Breast epithelium (tissue), 4 donors: ENCODE measurements around the gene ETNK1. TPM values are rescaled to one million over a fixed set of nuclear protein-coding genes. Genes with fewer than 3 reads are reported as not detected.
"Not testable (repeated sequence)": the region's sequence is repeated elsewhere in the genome, so short reads cannot be mapped to it uniquely, and the experiment has no call there.

ENCODE experiments used
- DNase-seq, 2 donors: peaks; one replicate each; pipeline ENCODE4 v3.0.0-alpha.2; 2019; ENCODE audit warnings: low spot score in 2 of 2
- H3K27ac ChIP-seq, 2 donors: fragments of 200-600 bp; sonication (generic) in 1 of 2; one replicate each; pipeline ENCODE4 v1.5.1; 2016 to 2019; ENCODE audit warnings: mild to moderate bottlenecking in 1 of 2
- H3K27me3 ChIP-seq, 2 donors: fragments of 200-600 bp; sonication (generic) in 1 of 2; one replicate each; pipeline versions ENCODE4 v1.5.1 to v1.6.0; 2017 to 2019; ENCODE audit warnings: control low read depth in 1 of 2, mild to moderate bottlenecking in 1 of 2
- H3K36me3 ChIP-seq: fragments of 200-600 bp; one replicate; pipeline ENCODE4 v1.5.1; 2019
- H3K4me1 ChIP-seq, 2 donors: fragments of 200-600 bp; sonication (generic); one replicate each; pipeline ENCODE4 v1.5.1; 2016 to 2019; ENCODE audit warnings: control low read depth in 1 of 2
- H3K4me3 ChIP-seq, 3 donors: fragments of 200-600 bp; sonication (generic); 1 replicate in 2 of 3; 2 replicates in 1 of 3; pipeline ENCODE4 v1.5.1; 2016 to 2019; ENCODE audit warnings: mild to moderate bottlenecking in 3 of 3, moderate library complexity in 2 of 3
- H3K9me3 ChIP-seq, 2 donors: fragments of 200-600 bp; sonication (generic) in 1 of 2; one replicate each; pipeline ENCODE4 v1.5.1; 2016 to 2019; ENCODE audit warnings: control low read depth in 1 of 2
- CTCF ChIP-seq, 3 donors: fragments of 450-650 bp; IDR thresholded peaks; one replicate each; pipeline ENCODE4 v1.5.1; 2016 to 2017; ENCODE audit warnings: antibody characterized with exemption in 3 of 3, mild to moderate bottlenecking in 3 of 3, moderate library complexity in 3 of 3
- POLR2A ChIP-seq: fragments of 450-650 bp; IDR thresholded peaks from one replicate; pipeline ENCODE4 v1.6.1; 2016; ENCODE audit warnings: antibody characterized with exemption, mild to moderate bottlenecking, moderate library complexity
- POLR2AphosphoS5 ChIP-seq, 3 donors: sonication (generic); formaldehyde crosslinking; IDR thresholded peaks; one replicate each; pipeline ENCODE4 v1.6.1; 2017; ENCODE audit warnings: antibody characterized with exemption in 3 of 3
- intact Hi-C: fragments of 100-400 bp; cut with DNase I; formaldehyde crosslinking; loops from one replicate; pipeline ENCODE4 v1.15.1; 2023; ENCODE audit warnings: low total_unique reads
- total RNA-seq, 3 donors: library from RNA; depleted of rRNA; stranded (reverse); fragments of >200 nt; gene quantifications; one replicate each; pipeline ENCODE4 v1.1.0, GENCODE V29; 2016

The ETNK1 gene
- total RNA-seq, 3 donors from 2014 or later: 26.2 to 67.0 (median 44.6) TPM

GRCh38 chr12:22588817-22589216 is 36.2 kb upstream of the ETNK1 start:
- Histone ChIP-seq H3K36me3 (no peaks in the 10 kb centered on the region), H3K4me1 (no peaks in the 10 kb centered on the region), H3K4me3 (no peak overlapping the region), H3K9me3 (no peaks in the 10 kb centered on the region), H3K27me3 (no peaks in the 10 kb centered on the region), H3K27ac (no peak overlapping the region)
- DNase-seq: no peak
- intact Hi-C loops: no loop called here
- TF ChIP-seq POLR2A: no peak
- no peak for TF ChIP-seq POLR2AphosphoS5 (IDR thresholded peaks at IDR 0.05)
- TF ChIP-seq CTCF (IDR thresholded peaks at IDR 0.05): no peak

GRCh38 chr12:22593864-22594263 is 31.1 kb upstream of the ETNK1 start:
- Histone ChIP-seq H3K27ac (no peak overlapping the region), H3K27me3 (no peaks in the 10 kb centered on the region), H3K9me3 (no peaks in the 10 kb centered on the region), H3K4me1 (no peaks in the 10 kb centered on the region), H3K36me3 (no peaks in the 10 kb centered on the region), H3K4me3 (no peak overlapping the region)
- no peak for DNase-seq
- no peak for TF ChIP-seq CTCF (IDR thresholded peaks at IDR 0.05)
- TF ChIP-seq POLR2A: no peak
- TF ChIP-seq POLR2AphosphoS5 (IDR thresholded peaks at IDR 0.05): no peak
- intact Hi-C loops: no loop called here

- DNase-seq, H3K27me3 ChIP-seq, H3K4me1 ChIP-seq, H3K4me3 ChIP-seq, intact Hi-C loops, H3K9me3 ChIP-seq, H3K36me3 ChIP-seq, H3K27ac ChIP-seq: not testable (repeated sequence)
Observed at GRCh38 chr12:22597539-22597938, 27.4 kb upstream of the ETNK1 start.

GRCh38 chr12:22598141-22598762 is 26.7 kb upstream of the ETNK1 start:
- H3K36me3 ChIP-seq: no peaks in the 10 kb centered on the region
- H3K27ac ChIP-seq: no peak overlapping the region
- H3K9me3 ChIP-seq: no peaks in the 10 kb centered on the region
- H3K4me3 ChIP-seq: no peak overlapping the region
- H3K27me3 ChIP-seq: no peaks in the 10 kb centered on the region
- H3K4me1 ChIP-seq: no peaks in the 10 kb centered on the region
- no peak for DNase-seq
- intact Hi-C loops: no loop called here
- TF ChIP-seq CTCF (IDR thresholded peaks at IDR 0.05) (no peak), POLR2AphosphoS5 (IDR thresholded peaks at IDR 0.05) (no peak), POLR2A (no peak)

GRCh38 chr12:22598763-22599161 is 26.2 kb upstream of the ETNK1 start:
- intact Hi-C loops: no loop called here
- H3K4me1 ChIP-seq: no peaks in the 10 kb centered on the region
- DNase-seq: no peak
- TF ChIP-seq CTCF (IDR thresholded peaks at IDR 0.05): no peak
- TF ChIP-seq POLR2A: no peak
- no peak for TF ChIP-seq POLR2AphosphoS5 (IDR thresholded peaks at IDR 0.05)
- no peaks in the 10 kb centered on the region for H3K36me3 ChIP-seq
- H3K4me3 ChIP-seq: no peak overlapping the region
- H3K27me3 ChIP-seq: no peaks in the 10 kb centered on the region
- peaks cover 0 to 4% of the 10 kb centered on the region in 2 donors for H3K9me3 ChIP-seq
- H3K27ac ChIP-seq: no peak overlapping the region

GRCh38 chr12:22600181-22600580 is 24.8 kb upstream of the ETNK1 start:
- no peaks in the 10 kb centered on the region for H3K27me3 ChIP-seq
- TF ChIP-seq CTCF (IDR thresholded peaks at IDR 0.05) (no peak), POLR2A (no peak), POLR2AphosphoS5 (IDR thresholded peaks at IDR 0.05) (no peak)
- intact Hi-C loops: no loop called here
- no peaks in the 10 kb centered on the region for H3K36me3 ChIP-seq
- no peaks in the 10 kb centered on the region for H3K4me1 ChIP-seq
- H3K27ac ChIP-seq: no peak overlapping the region
- no peak overlapping the region for H3K4me3 ChIP-seq
- no peak for DNase-seq
- peaks cover 0 to 6% of the 10 kb centered on the region in 2 donors for H3K9me3 ChIP-seq
